ENCODE data around the gene SH3BGR.
"Not testable (repeated sequence)": the region's sequence is repeated elsewhere in the genome, so short reads cannot be mapped to it uniquely, and the experiment has no call there.

Gene SH3BGR

DNA sequence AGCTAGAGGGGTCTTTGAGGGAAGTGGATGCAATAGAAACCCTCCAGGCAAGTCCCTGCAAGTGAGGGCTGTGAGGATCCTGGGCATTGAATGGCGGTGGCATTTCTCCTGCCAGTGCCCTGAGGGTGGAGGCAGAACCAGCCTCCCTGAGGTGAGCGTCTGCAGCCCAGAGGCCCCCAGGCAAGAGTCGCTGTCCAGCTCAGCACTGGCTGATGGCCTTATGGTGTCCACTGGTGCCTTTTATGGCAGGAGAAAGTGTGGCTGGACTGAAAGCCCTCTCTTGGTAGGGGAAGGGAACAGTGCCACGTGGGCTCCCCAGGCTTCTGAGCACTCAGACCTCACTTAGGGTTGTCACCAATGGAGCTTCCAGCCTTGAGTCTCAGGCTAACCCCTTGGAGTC is 77.3 kb downstream of the SH3BGR start:
- no peak for DNase-seq (ENCODE audit: extremely low spot score)
- no peak for TF ChIP-seq HDGF (IDR thresholded peaks at IDR 0.05; ENCODE audit: borderline replicate concordance)
- no peak for TF ChIP-seq NFRKB (IDR thresholded peaks at IDR 0.05)
- no peak for TF ChIP-seq SP1 (IDR thresholded peaks at IDR 0.05)
- TF ChIP-seq BHLHE40 (IDR thresholded peaks at IDR 0.05; ENCODE audit: borderline replicate concordance): no peak
- no peak for TF ChIP-seq CTBP1 (IDR thresholded peaks at IDR 0.05; ENCODE audit: borderline replicate concordance)
- no peak for TF ChIP-seq ZNF384 (IDR thresholded peaks at IDR 0.05)
- TF ChIP-seq FOXK2 (IDR thresholded peaks at IDR 0.05): no peak
- CTCF ChIA-PET: interaction anchor here (0.8 kb wide), 1 partner anchor 10 kb away, joined by 3 read pairs; no protein-coding TSS in a partner anchor
- POLR2A ChIA-PET: no interaction called here

GRCh38 chr21:39531064-39531463 is 79.3 kb downstream of the SH3BGR start:
- ChIA-PET POLR2A (no interaction called here), CTCF (no interaction called here)
- no peak for DNase-seq (ENCODE audit: extremely low spot score)
- no peak for TF ChIP-seq FOXA1 (IDR thresholded peaks at IDR 0.05)
- no peak for TF ChIP-seq TARDBP (IDR thresholded peaks at IDR 0.05)
- no peak for TF ChIP-seq ARNT (IDR thresholded peaks at IDR 0.05)
- TF ChIP-seq SUZ12 (IDR thresholded peaks at IDR 0.05): no peak
- no peak for TF ChIP-seq L3MBTL2 (conservative IDR thresholded peaks at IDR 0.05)

GRCh38 chr21:39531840-39532239 is 80.1 kb downstream of the SH3BGR start:
- TF ChIP-seq FOXA1 (IDR thresholded peaks at IDR 0.05) (no peak), HDGF (IDR thresholded peaks at IDR 0.05; ENCODE audit: borderline replicate concordance) (no peak), BHLHE40 (IDR thresholded peaks at IDR 0.05; ENCODE audit: borderline replicate concordance) (no peak), ARNT (IDR thresholded peaks at IDR 0.05) (no peak), ELF4 (IDR thresholded peaks at IDR 0.05) (no peak), FOXK2 (IDR thresholded peaks at IDR 0.05) (no peak), CTBP1 (IDR thresholded peaks at IDR 0.05; ENCODE audit: borderline replicate concordance) (no peak), SP1 (IDR thresholded peaks at IDR 0.05) (no peak)
- no peak for DNase-seq (ENCODE audit: extremely low spot score)
- CTCF ChIA-PET: no interaction called here
- POLR2A ChIA-PET: no interaction called here

DNA sequence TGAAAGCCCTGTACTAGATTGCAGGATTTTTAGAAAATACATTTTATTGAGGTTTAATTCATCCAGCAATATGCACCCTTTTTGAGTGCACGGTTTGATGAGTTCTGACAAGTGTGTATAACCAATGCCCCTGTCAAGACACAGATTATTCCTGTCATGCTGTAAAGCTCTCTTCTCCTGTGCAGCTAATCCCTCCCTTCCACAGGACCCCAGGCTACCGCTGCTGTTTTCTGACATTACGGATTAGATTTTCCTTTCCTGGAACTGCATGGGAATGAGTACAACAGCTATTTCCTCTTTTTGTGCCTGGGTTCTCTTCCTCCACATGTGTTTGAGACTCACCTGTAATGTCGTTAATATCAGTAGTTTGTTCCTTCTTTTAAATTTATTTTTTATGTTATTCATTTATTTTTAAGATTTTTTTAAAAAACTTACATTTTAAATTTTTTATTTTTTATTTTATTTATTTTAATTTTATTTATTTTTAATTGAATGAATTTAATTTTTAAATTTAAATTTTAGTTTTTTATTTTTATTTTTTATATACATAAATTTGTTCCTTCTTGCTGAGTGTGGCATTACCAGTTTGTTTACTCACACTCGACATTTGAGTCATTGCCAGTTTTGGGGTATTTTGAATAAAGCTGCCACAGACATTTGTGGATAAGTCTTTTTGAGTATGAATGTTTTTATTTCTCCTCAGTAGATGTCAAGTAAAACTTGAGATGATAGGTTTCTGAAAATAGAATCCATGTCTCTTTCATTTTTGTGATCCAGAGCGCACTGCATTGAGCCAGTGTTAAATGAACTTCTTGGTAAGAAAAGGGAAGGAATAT is 82.0 kb downstream of the SH3BGR start:
- ChIA-PET CTCF (no interaction called here), POLR2A (no interaction called here)
- no peak for TF ChIP-seq ARNT (IDR thresholded peaks at IDR 0.05)
- no peak for TF ChIP-seq FOXM1 (IDR thresholded peaks at IDR 0.05; ENCODE audit: borderline replicate concordance)
- TF ChIP-seq NFRKB (IDR thresholded peaks at IDR 0.05): no peak
- TF ChIP-seq SUZ12 (IDR thresholded peaks at IDR 0.05): no peak
- DNase-seq (ENCODE audit: extremely low spot score): no peak

- ChIA-PET CTCF (no interaction called here), POLR2A (no interaction called here)
- no peak for TF ChIP-seq SUZ12 (IDR thresholded peaks at IDR 0.05)
- TF ChIP-seq BHLHE40 (IDR thresholded peaks at IDR 0.05; ENCODE audit: borderline replicate concordance): no peak
- TF ChIP-seq TARDBP (IDR thresholded peaks at IDR 0.05): no peak
- DNase-seq (ENCODE audit: extremely low spot score): no peak
Measured at GRCh38 chr21:39535646-39536437, 84.1 kb downstream of the SH3BGR start.

- ChIA-PET POLR2A (no interaction called here), CTCF (interaction anchor here (0.7 kb wide), 1 partner anchor 49 kb away, joined by 5 read pairs; no protein-coding TSS in a partner anchor)
- no peak for DNase-seq (ENCODE audit: extremely low spot score)
- TF ChIP-seq SUZ12 (IDR thresholded peaks at IDR 0.05): no peak
- TF ChIP-seq SP1 (IDR thresholded peaks at IDR 0.05): no peak
- no peak for TF ChIP-seq BHLHE40 (IDR thresholded peaks at IDR 0.05; ENCODE audit: borderline replicate concordance)
- no peak for TF ChIP-seq NFRKB (IDR thresholded peaks at IDR 0.05)
- TF ChIP-seq HDGF (IDR thresholded peaks at IDR 0.05; ENCODE audit: borderline replicate concordance): no peak
Measured at GRCh38 chr21:39536835-39537234, 85.1 kb downstream of the SH3BGR start.

- DNase-seq (ENCODE audit: extremely low spot score): no peak
- CTCF ChIA-PET: no interaction called here
Measured at GRCh38 chr21:39537571-39537970, 85.8 kb downstream of the SH3BGR start.

DNA sequence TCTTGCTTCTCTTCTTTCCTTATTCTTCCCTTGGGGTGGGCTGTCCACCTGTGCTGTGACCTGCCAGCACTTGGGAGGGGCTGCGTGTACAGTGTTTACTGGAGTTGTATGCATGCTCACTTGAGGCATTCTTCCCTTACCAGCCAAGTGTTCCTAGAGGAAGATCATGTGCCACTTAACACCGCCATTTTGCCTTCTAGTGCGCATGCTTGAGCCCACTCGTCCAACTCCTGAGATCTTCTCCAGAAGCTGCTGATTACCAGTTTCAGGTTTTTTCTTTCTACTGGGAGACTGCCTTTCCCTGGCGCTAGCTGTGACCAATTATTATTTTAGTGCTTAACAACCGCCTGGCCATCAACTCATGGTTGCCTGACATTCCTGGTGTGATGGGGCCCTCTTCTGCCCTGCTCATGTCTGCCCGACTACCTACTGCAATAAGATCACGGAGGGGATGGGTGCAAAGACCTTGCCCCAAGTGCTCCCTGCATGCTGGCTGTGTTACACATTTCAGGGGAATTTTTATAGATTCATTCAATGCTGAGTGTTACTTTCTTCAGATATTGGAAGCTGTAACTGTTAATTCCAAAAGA is 86.8 kb downstream of the SH3BGR start:
- no peak for DNase-seq (ENCODE audit: extremely low spot score)
- ChIA-PET POLR2A (no interaction called here), CTCF (no interaction called here)
- TF ChIP-seq ARNT (IDR thresholded peaks at IDR 0.05): no peak
- TF ChIP-seq FOXK2 (IDR thresholded peaks at IDR 0.05): no peak
- TF ChIP-seq BHLHE40 (IDR thresholded peaks at IDR 0.05; ENCODE audit: borderline replicate concordance): no peak
- TF ChIP-seq SUZ12 (IDR thresholded peaks at IDR 0.05): no peak
- no peak for TF ChIP-seq L3MBTL2 (conservative IDR thresholded peaks at IDR 0.05)
- no peak for TF ChIP-seq ZNF384 (IDR thresholded peaks at IDR 0.05)
- TF ChIP-seq ELF4 (IDR thresholded peaks at IDR 0.05): no peak
- TF ChIP-seq FOXM1 (IDR thresholded peaks at IDR 0.05; ENCODE audit: borderline replicate concordance): no peak
- TF ChIP-seq TARDBP (IDR thresholded peaks at IDR 0.05): no peak
- TF ChIP-seq LEF1 (IDR thresholded peaks at IDR 0.05; ENCODE audit: borderline replicate concordance): no peak

More at GRCh38 chr21:39537571-39537970, 85.8 kb downstream of the SH3BGR start:
- TF ChIP-seq HDGF (IDR thresholded peaks at IDR 0.05; ENCODE audit: borderline replicate concordance) (no peak), LEF1 (IDR thresholded peaks at IDR 0.05; ENCODE audit: borderline replicate concordance) (no peak), BHLHE40 (IDR thresholded peaks at IDR 0.05; ENCODE audit: borderline replicate concordance) (no peak), SUZ12 (IDR thresholded peaks at IDR 0.05) (no peak), FOXK2 (IDR thresholded peaks at IDR 0.05) (no peak), FOXA1 (IDR thresholded peaks at IDR 0.05) (no peak)
- POLR2A ChIA-PET: no interaction called here

DNA sequence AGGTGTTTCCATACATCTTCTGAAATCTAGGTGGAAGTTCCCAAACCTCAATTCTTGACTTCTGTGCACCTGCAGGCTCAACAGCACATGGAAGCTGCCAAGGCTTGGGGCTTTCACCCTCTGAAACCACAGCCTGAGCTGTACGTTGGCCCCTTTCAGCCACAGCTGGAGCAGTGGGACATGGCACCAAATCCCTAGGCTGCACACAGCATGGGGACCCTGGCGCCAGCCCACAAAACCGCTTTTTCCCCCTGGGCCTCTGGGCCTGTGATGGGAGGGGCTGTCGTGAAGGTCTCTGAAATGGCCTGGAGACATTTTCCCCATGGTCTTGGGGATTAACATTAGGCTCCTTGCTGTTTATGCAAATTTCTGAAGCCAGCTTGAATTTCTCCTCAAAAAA is 88.6 kb downstream of the SH3BGR start:
- DNase-seq (ENCODE audit: extremely low spot score); CTCF ChIA-PET; POLR2A ChIA-PET: not testable (repeated sequence)

All from HEK293T (cell line).